GM18505 (cell line): ENCODE results near the gene SYCP2L.
"Not testable (repeated sequence)": the region's sequence is repeated elsewhere in the genome, so short reads cannot be mapped to it uniquely, and the experiment has no call there.

Source experiments
- ATAC-seq: cut with Tn5 transposase; IDR thresholded peaks from one replicate; pipeline ENCODE4 v1.9.1; 2021; ENCODE audit not compliant: unreplicated experiment
- POLR2A ChIP-seq: IDR thresholded peaks from 4 replicates; pipeline ENCODE4 v1.6.1; 2011; ENCODE audit warnings: borderline replicate concordance; ENCODE audit not compliant: insufficient read depth, insufficient read length; ENCODE audit errors: extremely low read depth

Gene SYCP2L

GRCh38 chr6:10957414-10957886, 70.6 kb downstream of the SYCP2L start:
- no peak for ATAC-seq
- TF ChIP-seq POLR2A: no peak

- TF ChIP-seq POLR2A: no peak
- ATAC-seq: no peak
Observed at GRCh38 chr6:10960171-10960570, 73.3 kb downstream of the SYCP2L start.

GRCh38 chr6:10961837-10962236, 75.0 kb downstream of the SYCP2L start:
- no peak for TF ChIP-seq POLR2A

GRCh38 chr6:10962673-10963072, 75.8 kb downstream of the SYCP2L start:
- no peak for ATAC-seq

More at GRCh38 chr6:10961837-10962236, 75.0 kb downstream of the SYCP2L start:
- no peak for ATAC-seq

GRCh38 chr6:10963113-10963512, 76.3 kb downstream of the SYCP2L start:
- TF ChIP-seq POLR2A: no peak
- no peak for ATAC-seq

More at GRCh38 chr6:10962673-10963072, 75.8 kb downstream of the SYCP2L start:
- TF ChIP-seq POLR2A: no peak

GRCh38 chr6:10964684-10965083, 77.8 kb downstream of the SYCP2L start:
- no peak for TF ChIP-seq POLR2A
- peak; percentile 92 for ATAC-seq

- no peak for TF ChIP-seq POLR2A
- ATAC-seq: no peak
Observed at GRCh38 chr6:10968776-10969175, 81.9 kb downstream of the SYCP2L start.

- TF ChIP-seq POLR2A: no peak
- no peak for ATAC-seq
Observed at GRCh38 chr6:10970731-10971130, 83.9 kb downstream of the SYCP2L start.

- no peak for TF ChIP-seq POLR2A
- ATAC-seq: no peak
Observed at GRCh38 chr6:10972196-10972595, 85.3 kb downstream of the SYCP2L start.

GRCh38 chr6:10976571-10976970, 89.7 kb downstream of the SYCP2L start:
- no peak for ATAC-seq

GRCh38 chr6:10977231-10977968, 90.5 kb downstream of the SYCP2L start:
- no peak for ATAC-seq
- TF ChIP-seq POLR2A: no peak

More at GRCh38 chr6:10976571-10976970, 89.7 kb downstream of the SYCP2L start:
- TF ChIP-seq POLR2A: no peak

GRCh38 chr6:10979603-10980002, 92.8 kb downstream of the SYCP2L start:
- no peak for TF ChIP-seq POLR2A
- ATAC-seq: no peak

- TF ChIP-seq POLR2A: no peak
- ATAC-seq: no peak
Observed at GRCh38 chr6:10981409-10981808, 94.6 kb downstream of the SYCP2L start.

GRCh38 chr6:10984959-10985358, 98.1 kb downstream of the SYCP2L start:
- ATAC-seq: not testable (repeated sequence)

GRCh38 chr6:10989587-10989986, 102.7 kb downstream of the SYCP2L start:
- TF ChIP-seq POLR2A: no peak
- ATAC-seq: no peak

GRCh38 chr6:10991115-10991514, 104.3 kb downstream of the SYCP2L start:
- ATAC-seq: no peak
- TF ChIP-seq POLR2A: no peak

GRCh38 chr6:10993896-10994295, 107.0 kb downstream of the SYCP2L start:
- no peak for ATAC-seq

More at GRCh38 chr6:10993896-10994295, 107.0 kb downstream of the SYCP2L start:
- TF ChIP-seq POLR2A: no peak
